OCI-LY3 (cell line): ENCODE data around the gene NDFIP2.

ENCODE experiments used
- H2AFZ ChIP-seq: fragments of 200-600, 300-600 bp; shearing (Covaris generic); 2 replicates; pipeline ENCODE4 v1.6.0; 2014; ENCODE audit warnings: antibody characterized with exemption, low read depth, low read length
- H3K27ac ChIP-seq: fragments of 200-600, 300-600 bp; sonication (generic); 2 replicates; pipeline ENCODE4 v1.5.1; 2014; ENCODE audit warnings: mild to moderate bottlenecking, low read length, moderate library complexity, mixed read lengths
- H3K27me3 ChIP-seq: fragments of 200-600, 300-600 bp; sonication (generic); 2 replicates; pipeline ENCODE4 v1.6.1; 2014; ENCODE audit warnings: low read depth, low read length, mixed read lengths
- H3K36me3 ChIP-seq: fragments of 200-600, 300-600 bp; sonication (generic); replicated peaks from 2 replicates; pipeline ENCODE3; 2014; ENCODE audit warnings: low read depth, low read length, mixed read lengths
- H3K4me1 ChIP-seq: fragments of 300-600, 200-600 bp; sonication (generic); 2 replicates; pipeline ENCODE4 v1.6.1; 2014; ENCODE audit warnings: low read length, mixed read lengths
- H3K4me2 ChIP-seq: fragments of 200-600, 300-600 bp; sonication (generic); 2 replicates; pipeline ENCODE4 v1.6.1; 2014; ENCODE audit warnings: low read length, mixed read lengths
- H3K4me3 ChIP-seq: fragments of 300-600, 200-600 bp; sonication (generic); 2 replicates; pipeline ENCODE4 v1.5.1; 2014; ENCODE audit warnings: antibody characterized with exemption, mild to moderate bottlenecking, low read length, moderate library complexity
- H3K79me2 ChIP-seq: fragments of 300-600, 200-600 bp; shearing (Covaris generic); 2 replicates; pipeline ENCODE4 v1.6.1; 2014; ENCODE audit warnings: mild to moderate bottlenecking, low read length, mixed read lengths
- H3K9ac ChIP-seq: fragments of 300-600, 200-600 bp; shearing (Covaris generic); 2 replicates; pipeline ENCODE4 v1.6.0; 2014; ENCODE audit warnings: mild to moderate bottlenecking, low read length, moderate library complexity
- H3K9me3 ChIP-seq: fragments of 200-600, 300-600 bp; shearing (Covaris generic); 2 replicates; pipeline ENCODE4 v1.6.1; 2014; ENCODE audit warnings: low read length, mixed read lengths; ENCODE audit not compliant: insufficient read depth
- H4K20me1 ChIP-seq: fragments of 200-600, 300-600 bp; sonication (generic); 2 replicates; pipeline ENCODE4 v1.6.1; 2016; ENCODE audit warnings: low read length, mixed read lengths; ENCODE audit not compliant: insufficient read depth
- EZH2phosphoT487 ChIP-seq: fragments of 200-600 bp; shearing (Covaris generic); IDR thresholded peaks from 2 replicates; pipeline ENCODE4 v1.6.1; 2018; ENCODE audit warnings: antibody characterized with exemption, mixed run types, low read depth
- TF ChIP-seq, protein P1 (sequence below): fragments of 200-600, 300-600 bp; sonication (generic); IDR thresholded peaks from 2 replicates; pipeline ENCODE4 v1.5.1; 2014; ENCODE audit warnings: antibody characterized with exemption, low read length, low read depth

Gene NDFIP2, protein sequence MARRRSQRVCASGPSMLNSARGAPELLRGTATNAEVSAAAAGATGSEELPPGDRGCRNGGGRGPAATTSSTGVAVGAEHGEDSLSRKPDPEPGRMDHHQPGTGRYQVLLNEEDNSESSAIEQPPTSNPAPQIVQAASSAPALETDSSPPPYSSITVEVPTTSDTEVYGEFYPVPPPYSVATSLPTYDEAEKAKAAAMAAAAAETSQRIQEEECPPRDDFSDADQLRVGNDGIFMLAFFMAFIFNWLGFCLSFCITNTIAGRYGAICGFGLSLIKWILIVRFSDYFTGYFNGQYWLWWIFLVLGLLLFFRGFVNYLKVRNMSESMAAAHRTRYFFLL

DNA sequence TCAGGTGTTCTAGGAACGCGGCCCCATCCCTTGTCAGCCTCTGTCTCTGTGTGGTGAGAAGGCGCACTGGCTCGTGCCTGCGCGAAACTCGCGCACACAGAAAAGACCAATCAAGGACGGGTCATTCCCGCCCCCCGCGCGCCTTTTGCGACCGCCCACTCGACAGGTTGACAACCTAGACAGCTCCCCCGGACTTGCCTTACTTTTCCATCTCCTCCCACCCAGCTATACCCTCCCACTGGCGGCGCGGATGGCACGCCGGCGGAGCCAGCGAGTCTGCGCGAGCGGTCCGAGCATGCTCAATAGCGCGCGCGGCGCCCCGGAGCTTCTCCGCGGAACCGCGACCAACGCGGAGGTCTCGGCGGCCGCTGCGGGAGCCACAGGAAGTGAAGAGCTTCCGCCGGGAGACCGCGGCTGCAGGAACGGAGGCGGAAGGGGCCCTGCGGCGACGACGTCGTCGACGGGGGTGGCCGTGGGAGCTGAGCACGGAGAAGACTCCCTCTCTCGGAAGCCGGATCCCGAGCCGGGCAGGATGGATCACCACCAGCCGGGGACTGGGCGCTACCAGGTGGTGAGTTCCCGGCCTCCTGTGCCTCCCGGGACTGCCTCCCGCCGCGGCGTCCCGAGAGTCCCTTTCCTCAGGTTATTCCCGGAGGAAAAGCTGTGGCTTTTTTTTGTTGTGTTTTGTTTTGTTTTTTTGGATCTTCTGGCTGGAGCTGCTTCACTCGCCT lies at the start of gene NDFIP2:
NDFIP2 (plus strand) TSS at position 202 of the 731 bp plus-strand sequence; CDS start at position 251, 49 bp downstream.
- H4K20me1 ChIP-seq = no peaks in the 10 kb centered on the region
- H3K9me3 ChIP-seq = no peaks in the 10 kb centered on the region
- H3K36me3 ChIP-seq = peaks cover 3% of the 10 kb centered on the region
- H3K4me3 ChIP-seq = peak within 1 kb of the TSS; percentile 95
- H3K4me1 ChIP-seq = peaks cover 28% of the 10 kb centered on the region
- peak within 1 kb of the TSS; percentile 45 for H3K27ac ChIP-seq
- H3K27me3 ChIP-seq = no peaks in the 10 kb centered on the region
- TF ChIP-seq EZH2phosphoT487 = no peak
- TF ChIP-seq, protein P1, sequence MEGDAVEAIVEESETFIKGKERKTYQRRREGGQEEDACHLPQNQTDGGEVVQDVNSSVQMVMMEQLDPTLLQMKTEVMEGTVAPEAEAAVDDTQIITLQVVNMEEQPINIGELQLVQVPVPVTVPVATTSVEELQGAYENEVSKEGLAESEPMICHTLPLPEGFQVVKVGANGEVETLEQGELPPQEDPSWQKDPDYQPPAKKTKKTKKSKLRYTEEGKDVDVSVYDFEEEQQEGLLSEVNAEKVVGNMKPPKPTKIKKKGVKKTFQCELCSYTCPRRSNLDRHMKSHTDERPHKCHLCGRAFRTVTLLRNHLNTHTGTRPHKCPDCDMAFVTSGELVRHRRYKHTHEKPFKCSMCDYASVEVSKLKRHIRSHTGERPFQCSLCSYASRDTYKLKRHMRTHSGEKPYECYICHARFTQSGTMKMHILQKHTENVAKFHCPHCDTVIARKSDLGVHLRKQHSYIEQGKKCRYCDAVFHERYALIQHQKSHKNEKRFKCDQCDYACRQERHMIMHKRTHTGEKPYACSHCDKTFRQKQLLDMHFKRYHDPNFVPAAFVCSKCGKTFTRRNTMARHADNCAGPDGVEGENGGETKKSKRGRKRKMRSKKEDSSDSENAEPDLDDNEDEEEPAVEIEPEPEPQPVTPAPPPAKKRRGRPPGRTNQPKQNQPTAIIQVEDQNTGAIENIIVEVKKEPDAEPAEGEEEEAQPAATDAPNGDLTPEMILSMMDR = no peak
- peak within 1 kb of the TSS; percentile 87 for H3K9ac ChIP-seq
- peak within 1 kb of the TSS; percentile 91 for H3K4me2 ChIP-seq
- H3K79me2 ChIP-seq = peaks cover 36% of the 10 kb centered on the region
- H2AFZ ChIP-seq = peak within 1 kb of the TSS; percentile 88

DNA sequence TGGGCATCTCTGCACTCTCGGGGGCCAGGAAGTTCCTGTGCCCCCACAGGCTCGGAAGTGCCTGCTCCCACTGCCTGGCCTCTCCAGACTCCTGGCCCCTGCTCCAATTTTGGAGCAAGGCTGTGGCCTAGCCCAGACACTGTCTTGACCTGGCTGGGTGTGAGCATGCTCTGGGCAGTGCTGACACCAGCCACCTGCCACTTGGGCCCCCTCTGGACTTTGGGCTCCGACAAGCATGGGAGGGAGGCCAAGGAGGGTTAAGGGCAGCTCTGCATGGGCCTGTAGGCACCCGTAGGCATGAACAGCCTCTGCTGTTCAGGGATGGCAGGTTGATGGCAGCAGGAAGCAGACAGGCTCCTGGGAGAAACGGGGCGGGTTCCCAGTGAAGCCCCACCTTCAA lies 48.9 kb upstream of the NDFIP2 start:
- no peaks in the 10 kb centered on the region for H4K20me1 ChIP-seq
- no peak overlapping the region for H3K4me2 ChIP-seq
- H3K27me3 ChIP-seq = no peaks in the 10 kb centered on the region
- no peak overlapping the region for H2AFZ ChIP-seq
- H3K4me1 ChIP-seq = no peaks in the 10 kb centered on the region
- H3K9me3 ChIP-seq = no peaks in the 10 kb centered on the region
- TF ChIP-seq, protein P1 = no peak
- TF ChIP-seq EZH2phosphoT487 = no peak
- no peak overlapping the region for H3K9ac ChIP-seq
- no peaks in the 10 kb centered on the region for H3K36me3 ChIP-seq
- no peak overlapping the region for H3K4me3 ChIP-seq
- no peaks in the 10 kb centered on the region for H3K79me2 ChIP-seq
- H3K27ac ChIP-seq = no peak overlapping the region

DNA sequence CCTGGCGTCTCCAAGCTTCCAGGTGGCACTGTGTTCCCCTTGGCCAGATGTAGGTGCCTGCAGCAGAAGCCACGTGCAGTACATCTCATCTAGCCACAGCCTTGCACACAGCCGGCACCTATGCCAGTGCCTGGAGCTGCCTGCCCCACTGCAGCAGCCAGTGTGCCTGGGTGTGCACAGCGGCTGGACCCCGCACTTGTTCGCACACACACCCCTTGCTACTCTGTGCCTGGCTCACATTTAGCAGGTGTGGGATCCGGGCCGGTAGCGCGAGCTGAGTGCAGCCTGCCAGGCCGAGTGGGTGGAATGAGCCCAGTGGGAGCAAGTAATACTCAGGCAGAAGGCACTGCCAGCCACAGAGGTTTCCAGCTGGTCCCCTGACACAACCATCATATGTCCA lies 48.0 kb upstream of the NDFIP2 start:
- Histone ChIP-seq H4K20me1 (no peaks in the 10 kb centered on the region), H3K4me2 (no peak overlapping the region), H3K79me2 (no peaks in the 10 kb centered on the region), H3K9me3 (no peaks in the 10 kb centered on the region), H3K9ac (no peak overlapping the region), H3K27ac (no peak overlapping the region), H3K27me3 (no peaks in the 10 kb centered on the region), H3K36me3 (no peaks in the 10 kb centered on the region), H2AFZ (no peak overlapping the region), H3K4me1 (no peaks in the 10 kb centered on the region), H3K4me3 (no peak overlapping the region)
- TF ChIP-seq EZH2phosphoT487 = no peak
- TF ChIP-seq, protein P1 = no peak

DNA sequence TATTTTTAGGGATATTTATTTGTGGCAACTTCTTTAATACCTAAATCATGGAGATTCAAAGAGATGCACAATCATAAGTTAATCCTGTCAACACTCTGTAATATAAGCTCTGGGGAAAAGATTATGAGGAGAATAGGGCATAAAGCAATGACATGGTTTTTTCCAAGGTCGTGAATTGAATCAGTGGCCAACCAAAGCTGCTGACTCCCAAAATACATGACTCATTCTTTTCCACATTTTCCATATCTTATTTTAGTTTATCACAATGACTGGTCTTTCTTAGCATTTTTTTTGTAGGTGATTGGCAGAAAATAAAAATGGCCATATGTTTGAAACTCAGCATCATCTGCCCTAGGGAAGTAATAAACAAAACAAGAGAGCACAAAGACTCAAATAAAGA lies 46.4 kb upstream of the NDFIP2 start:
- TF ChIP-seq, protein P1 = no peak
- Histone ChIP-seq H3K9ac (no peak overlapping the region), H3K4me2 (no peak overlapping the region), H2AFZ (no peak overlapping the region), H3K36me3 (no peaks in the 10 kb centered on the region), H3K27ac (no peak overlapping the region), H3K4me3 (no peak overlapping the region), H3K27me3 (no peaks in the 10 kb centered on the region), H3K9me3 (no peaks in the 10 kb centered on the region), H3K79me2 (no peaks in the 10 kb centered on the region), H3K4me1 (no peaks in the 10 kb centered on the region), H4K20me1 (no peaks in the 10 kb centered on the region)
